Endothelial cell of umbilical vein (primary cell): ENCODE results near the gene SYTL3.

Experiments
- EZH2 ChIP-seq: IDR thresholded peaks from 2 replicates; pipeline ENCODE4 v1.6.1; 2012; ENCODE audit warnings: borderline replicate concordance, low read depth, mild to moderate bottlenecking, moderate library complexity, low read length, inconsistent platforms; ENCODE audit not compliant: severe bottlenecking
- FOS ChIP-seq: IDR thresholded peaks from 2 replicates; pipeline ENCODE4 v1.6.1; 2011; ENCODE audit warnings: mild to moderate bottlenecking, low read length, moderate library complexity, borderline replicate concordance; ENCODE audit not compliant: insufficient read depth
- GATA2 ChIP-seq: IDR thresholded peaks from 2 replicates; pipeline ENCODE4 v1.7.0; 2011; ENCODE audit warnings: low read depth, mild to moderate bottlenecking, moderate library complexity, mixed read lengths, low read length; ENCODE audit not compliant: insufficient read length, insufficient read depth
- MYC ChIP-seq: IDR thresholded peaks from one replicate; pipeline ENCODE4 v1.6.1; 2011; ENCODE audit warnings: mild to moderate bottlenecking, low read depth, low read length
- POLR2A ChIP-seq: IDR thresholded peaks from 2 replicates; pipeline ENCODE4 v1.6.1; 2012; ENCODE audit warnings: low read depth, mild to moderate bottlenecking, control low read depth, low read length
- POLR2AphosphoS5 ChIP-seq: IDR thresholded peaks from 2 replicates; pipeline ENCODE4 v1.6.1; 2012; ENCODE audit warnings: low read depth, mild to moderate bottlenecking, control low read depth, low read length, moderate library complexity; ENCODE audit not compliant: insufficient read depth
- TF ChIP-seq, protein P1 (sequence below), 2 donors: IDR thresholded peaks; 1 replicate in 1 of 2; 2 replicates in 1 of 2; pipeline ENCODE4 v1.5.1; 2011; ENCODE audit warnings: low read length in 2 of 2, mild to moderate bottlenecking in 2 of 2, moderate library complexity in 2 of 2, control low read depth in 1 of 2, inconsistent platforms in 1 of 2, low read depth in 1 of 2; ENCODE audit not compliant: insufficient read depth in 1 of 2; ENCODE audit errors: extremely low read depth in 1 of 2
- TF ChIP-seq, protein P2 (sequence below): IDR thresholded peaks from 2 replicates; pipeline ENCODE4 v1.6.1; 2011; ENCODE audit not compliant: insufficient read depth, insufficient read length

DNA sequence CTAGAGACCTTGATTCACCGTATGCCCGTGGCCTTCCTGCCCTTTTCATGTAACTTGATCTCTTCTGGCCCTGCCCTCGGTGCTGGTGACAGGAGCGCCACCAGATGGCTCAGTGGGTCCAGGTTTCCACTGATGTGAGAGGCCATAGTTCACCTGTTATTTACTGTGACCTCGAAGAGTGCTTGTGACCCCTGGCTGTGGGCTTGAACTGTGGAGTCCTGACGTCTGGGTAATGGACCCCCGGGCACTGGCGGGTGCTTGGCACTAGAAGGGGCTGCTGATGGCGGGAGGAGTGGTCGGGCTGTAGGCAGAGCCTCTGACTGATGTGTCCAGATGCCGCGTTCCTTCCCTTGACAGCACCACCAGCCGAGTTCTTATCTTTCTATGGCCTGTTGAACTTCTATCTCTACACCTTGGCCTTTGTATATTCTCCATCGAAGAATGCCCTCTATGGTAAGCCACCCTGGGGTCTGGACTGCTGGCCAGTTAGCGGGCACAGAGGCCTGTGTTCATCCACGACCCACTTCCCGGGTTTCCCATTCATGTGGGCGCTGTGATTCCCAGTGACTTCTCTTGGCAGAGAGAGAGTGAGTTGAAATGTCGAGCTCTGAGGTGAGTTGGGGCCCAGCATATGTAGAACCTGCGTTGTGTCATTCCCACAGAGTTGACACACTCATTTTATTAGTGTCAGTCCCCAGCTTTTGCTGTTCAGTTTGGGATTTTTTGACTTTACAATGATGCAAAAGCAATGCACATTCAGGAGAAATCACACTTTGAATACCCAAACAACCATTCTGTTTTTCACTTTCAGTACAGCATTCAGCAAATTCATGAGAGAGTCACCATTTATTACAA, 20.3 kb upstream of the SYTL3 start:
- TF ChIP-seq, protein P1, sequence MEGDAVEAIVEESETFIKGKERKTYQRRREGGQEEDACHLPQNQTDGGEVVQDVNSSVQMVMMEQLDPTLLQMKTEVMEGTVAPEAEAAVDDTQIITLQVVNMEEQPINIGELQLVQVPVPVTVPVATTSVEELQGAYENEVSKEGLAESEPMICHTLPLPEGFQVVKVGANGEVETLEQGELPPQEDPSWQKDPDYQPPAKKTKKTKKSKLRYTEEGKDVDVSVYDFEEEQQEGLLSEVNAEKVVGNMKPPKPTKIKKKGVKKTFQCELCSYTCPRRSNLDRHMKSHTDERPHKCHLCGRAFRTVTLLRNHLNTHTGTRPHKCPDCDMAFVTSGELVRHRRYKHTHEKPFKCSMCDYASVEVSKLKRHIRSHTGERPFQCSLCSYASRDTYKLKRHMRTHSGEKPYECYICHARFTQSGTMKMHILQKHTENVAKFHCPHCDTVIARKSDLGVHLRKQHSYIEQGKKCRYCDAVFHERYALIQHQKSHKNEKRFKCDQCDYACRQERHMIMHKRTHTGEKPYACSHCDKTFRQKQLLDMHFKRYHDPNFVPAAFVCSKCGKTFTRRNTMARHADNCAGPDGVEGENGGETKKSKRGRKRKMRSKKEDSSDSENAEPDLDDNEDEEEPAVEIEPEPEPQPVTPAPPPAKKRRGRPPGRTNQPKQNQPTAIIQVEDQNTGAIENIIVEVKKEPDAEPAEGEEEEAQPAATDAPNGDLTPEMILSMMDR (IDR thresholded peaks at IDR 0.05; ENCODE audit: extremely low read depth in 1 of 2, insufficient read depth in 1 of 2, low read depth in 1 of 2, low read length in 2 of 2): no peak
- TF ChIP-seq EZH2 (no peak), POLR2A (no peak), GATA2 (no peak), POLR2AphosphoS5 (no peak), FOS (no peak), MYC (no peak)
- TF ChIP-seq, protein P2, sequence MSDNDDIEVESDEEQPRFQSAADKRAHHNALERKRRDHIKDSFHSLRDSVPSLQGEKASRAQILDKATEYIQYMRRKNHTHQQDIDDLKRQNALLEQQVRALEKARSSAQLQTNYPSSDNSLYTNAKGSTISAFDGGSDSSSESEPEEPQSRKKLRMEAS: no peak
